ENCODE measurements around the gene SLCO2A1. TPM values are rescaled to one million over a fixed set of nuclear protein-coding genes. Genes with fewer than 3 reads are reported as not detected.

SLCO2A1 gene
- total and polyA plus RNA-seq, 3 donors from 2014 or later, result 2.2 to 5.3 (median 2.5) TPM

GRCh38 chr3:133896002-133896761 lies 133.5 kb downstream of the SLCO2A1 start:
- no peak for TF ChIP-seq CTCF (IDR thresholded peaks at IDR 0.05)
- TF ChIP-seq POLR2A (IDR thresholded peaks at IDR 0.05), result no peak
- no peak overlapping the region for H3K27ac ChIP-seq

GRCh38 chr3:133895208-133896001 lies 134.3 kb downstream of the SLCO2A1 start, which contains the start of gene RAB6B:
Gene RAB6B, minus strand, starts transcription at chr3:133895882. Its CDS starts 416 bp downstream, at chr3:133895466.
- H3K9me3 ChIP-seq, result no peaks in the 10 kb centered on the region
- no peak within 1 kb of the TSS for H3K27ac ChIP-seq
- H3K27me3 ChIP-seq, result no peaks in the 10 kb centered on the region
- intact Hi-C loops (cut with DNase I; ENCODE audit: low total_unique reads), result no loop called here
- H3K36me3 ChIP-seq (ENCODE audit: low read depth, missing control alignments), result no peaks in the 10 kb centered on the region
- H3K4me1 ChIP-seq, result peaks cover 8% of the 10 kb centered on the region
- TF ChIP-seq POLR2A (IDR thresholded peaks at IDR 0.05), result no peak
- H3K4me3 ChIP-seq, result peak within 1 kb of the TSS; percentile 61 to 73
- WGBS, 2 donors, result 0 to 1% methylated on average over 38 to 79 of the region's 80 CpGs
- DNase-seq, result peak; percentile 56

More at GRCh38 chr3:133896002-133896761, 133.5 kb downstream of the SLCO2A1 start:
- WGBS, 2 donors, result 8 to 13% methylated on average over 33 to 37 of the region's 37 CpGs
- no peak for DNase-seq
- intact Hi-C loops (cut with DNase I; ENCODE audit: low total_unique reads), result no loop called here
- Histone ChIP-seq H3K4me1 (peaks cover 8% of the 10 kb centered on the region), H3K4me3 (peak overlapping the region; percentile 61 to 73), H3K9me3 (no peaks in the 10 kb centered on the region), H3K36me3 (ENCODE audit: low read depth, missing control alignments) (no peaks in the 10 kb centered on the region), H3K27me3 (no peaks in the 10 kb centered on the region)

GRCh38 chr3:133894353-133895207 lies 135.1 kb downstream of the SLCO2A1 start:
- Histone ChIP-seq H3K4me3 (peak overlapping the region; percentile 61 to 73), H3K27ac (no peak overlapping the region), H3K4me1 (peaks cover 8% of the 10 kb centered on the region), H3K27me3 (no peaks in the 10 kb centered on the region), H3K36me3 (ENCODE audit: low read depth, missing control alignments) (no peaks in the 10 kb centered on the region), H3K9me3 (no peaks in the 10 kb centered on the region)
- TF ChIP-seq CTCF (IDR thresholded peaks at IDR 0.05) (no peak), POLR2A (IDR thresholded peaks at IDR 0.05) (no peak)
- intact Hi-C loops (cut with DNase I; ENCODE audit: low total_unique reads), result no loop called here
- no peak for DNase-seq
- WGBS, 2 donors, result 11 to 30% methylated on average over 19 to 51 of the region's 52 CpGs

- no peak for TF ChIP-seq POLR2A (IDR thresholded peaks at IDR 0.05)
- no peak for TF ChIP-seq CTCF (IDR thresholded peaks at IDR 0.05)
- no peak overlapping the region for H3K4me3 ChIP-seq
- intact Hi-C loops (cut with DNase I; ENCODE audit: low total_unique reads), result no loop called here
Measured at GRCh38 chr3:133893683-133894352, 135.9 kb downstream of the SLCO2A1 start.

More at GRCh38 chr3:133893683-133894352, 135.9 kb downstream of the SLCO2A1 start:
- Histone ChIP-seq H3K4me1 (peaks cover 8% of the 10 kb centered on the region), H3K27ac (no peak overlapping the region), H3K27me3 (no peaks in the 10 kb centered on the region), H3K9me3 (no peaks in the 10 kb centered on the region), H3K36me3 (ENCODE audit: low read depth, missing control alignments) (no peaks in the 10 kb centered on the region)
- no peak for DNase-seq
- 57 to 76% methylated on average over 4 to 6 of the region's 6 CpGs for WGBS, 2 donors

Data from testis (tissue), 3 donors.